HEK293 (cell line): ENCODE results near the gene LDLR.

ENCODE experiments used
- CTCF ChIA-PET: fragments of 350-600 bp; formaldehyde crosslinking; extraction: SDS; loops from one replicate; lab custom pipeline; 2021; ENCODE audit warnings: antibody characterized with exemption; lab: Yijun Ruan, JAX
- POLR2A ChIA-PET: fragments of 300-600 bp; formaldehyde crosslinking; extraction: SDS; loops from one replicate; lab custom pipeline; 2020; ENCODE audit warnings: antibody characterized with exemption, inconsistent platforms; lab: Yijun Ruan, JAX
- H3K27ac ChIP-seq: fragments of 200-500 bp; sonication (Bioruptor generic); 2 replicates; pipeline ENCODE4 v1.5.1; 2014; ENCODE audit warnings: low read depth, low read length, control low read depth, inconsistent platforms; ENCODE audit errors: extremely low read depth
- H3K36me3 ChIP-seq, 2 experiments: fragments of 200-500 bp in 1 of 2; sonication (Bioruptor generic) in 1 of 2; 1 replicate in 1 of 2; 2 replicates in 1 of 2; pipeline ENCODE4 v1.5.1; 2014 to 2017; ENCODE audit warnings: inconsistent platforms in 2 of 2, low read length in 2 of 2; ENCODE audit not compliant: control insufficient read depth in 2 of 2, insufficient read depth in 1 of 2
- H3K4me1 ChIP-seq: fragments of 200-500 bp; sonication (Bioruptor generic); 2 replicates; pipeline ENCODE4 v1.5.1; 2014; ENCODE audit warnings: mild to moderate bottlenecking, low read length, inconsistent platforms; ENCODE audit not compliant: control insufficient read depth, insufficient read depth
- H3K4me3 ChIP-seq: 2 replicates; pipeline ENCODE4 v1.5.1; 2011; ENCODE audit warnings: low read depth, mild to moderate bottlenecking, control low read depth, low read length, moderate library complexity
- H3K9me3 ChIP-seq: fragments of 200-500 bp; sonication (Bioruptor generic); 2 replicates; pipeline ENCODE4 v1.5.1; 2014; ENCODE audit warnings: low read depth, low read length, inconsistent platforms; ENCODE audit not compliant: control insufficient read depth, insufficient read depth
- EGR2 ChIP-seq: fragments of 450-650 bp; formaldehyde crosslinking; IDR thresholded peaks from 2 replicates; pipeline ENCODE4 v1.5.1; 2016; ENCODE audit warnings: low read depth, missing biosample characterization, missing genetic modification characterization
- ZEB2 ChIP-seq: fragments of 450-650 bp; formaldehyde crosslinking; IDR thresholded peaks from 2 replicates; pipeline ENCODE4 v1.5.1; 2016; ENCODE audit warnings: missing biosample characterization, missing genetic modification characterization
- ZFHX2 ChIP-seq: fragments of 450-650 bp; formaldehyde crosslinking; conservative IDR thresholded peaks from 2 replicates; pipeline ENCODE4 v1.5.1; 2016; ENCODE audit warnings: missing biosample characterization, missing genetic modification characterization
- ZFP3 ChIP-seq: fragments of 450-650 bp; formaldehyde crosslinking; IDR thresholded peaks from 2 replicates; pipeline ENCODE4 v1.5.1; 2016; ENCODE audit warnings: low read depth, missing biosample characterization, missing genetic modification characterization
- ZNF133 ChIP-seq: fragments of 450-650 bp; formaldehyde crosslinking; IDR thresholded peaks from 2 replicates; pipeline ENCODE4 v1.5.1; 2016; ENCODE audit warnings: missing biosample characterization, missing genetic modification characterization
- ZNF19 ChIP-seq: fragments of 450-650 bp; formaldehyde crosslinking; IDR thresholded peaks from 2 replicates; pipeline ENCODE4; 2016; ENCODE audit warnings: missing biosample characterization, missing genetic modification characterization, low read depth
- ZNF335 ChIP-seq: fragments of 450-650 bp; formaldehyde crosslinking; conservative IDR thresholded peaks from 2 replicates; pipeline ENCODE4 v1.5.1; 2016; ENCODE audit warnings: missing biosample characterization, missing genetic modification characterization
- ZNF423 ChIP-seq: fragments of 450-650 bp; formaldehyde crosslinking; IDR thresholded peaks from 2 replicates; pipeline ENCODE4 v1.5.1; 2016; ENCODE audit warnings: missing biosample characterization, missing genetic modification characterization
- ZNF600 ChIP-seq: fragments of 450-650 bp; formaldehyde crosslinking; IDR thresholded peaks from 2 replicates; pipeline ENCODE4 v1.5.1; 2016; ENCODE audit warnings: missing biosample characterization, missing genetic modification characterization
- ZNF658 ChIP-seq: fragments of 450-650 bp; formaldehyde crosslinking; IDR thresholded peaks from 2 replicates; pipeline ENCODE4; 2016; ENCODE audit warnings: missing biosample characterization, missing genetic modification characterization
- ZNF777 ChIP-seq: fragments of 450-650 bp; formaldehyde crosslinking; IDR thresholded peaks from 2 replicates; pipeline ENCODE4 v1.5.1; 2017; ENCODE audit warnings: missing biosample characterization, missing genetic modification characterization, borderline replicate concordance
- ZNF830 ChIP-seq: fragments of 450-650 bp; IDR thresholded peaks from 2 replicates; pipeline ENCODE4 v1.5.0; 2018; ENCODE audit warnings: missing biosample characterization, missing genetic modification characterization, low read depth, mild to moderate bottlenecking, moderate library complexity
- TF ChIP-seq, protein P1 (sequence below): fragments of 450-650 bp; formaldehyde crosslinking; IDR thresholded peaks from 2 replicates; pipeline ENCODE4 v1.5.1; 2016; ENCODE audit warnings: missing biosample characterization, missing genetic modification characterization
- TF ChIP-seq, protein P2 (sequence below): fragments of 450-650 bp; IDR thresholded peaks from 2 replicates; pipeline ENCODE4 v1.5.1; 2018; ENCODE audit warnings: missing biosample characterization, missing genetic modification characterization
- TF ChIP-seq, protein P3 (sequence below): fragments of 450-650 bp; formaldehyde crosslinking; IDR thresholded peaks from 2 replicates; pipeline ENCODE4 v1.5.1; 2016; ENCODE audit warnings: missing biosample characterization, missing genetic modification characterization, borderline replicate concordance
- TF ChIP-seq, protein P4 (sequence below): fragments of 450-650 bp; formaldehyde crosslinking; IDR thresholded peaks from 2 replicates; pipeline ENCODE4 v1.5.1; 2016; ENCODE audit warnings: missing biosample characterization, missing genetic modification characterization

The LDLR gene

DNA sequence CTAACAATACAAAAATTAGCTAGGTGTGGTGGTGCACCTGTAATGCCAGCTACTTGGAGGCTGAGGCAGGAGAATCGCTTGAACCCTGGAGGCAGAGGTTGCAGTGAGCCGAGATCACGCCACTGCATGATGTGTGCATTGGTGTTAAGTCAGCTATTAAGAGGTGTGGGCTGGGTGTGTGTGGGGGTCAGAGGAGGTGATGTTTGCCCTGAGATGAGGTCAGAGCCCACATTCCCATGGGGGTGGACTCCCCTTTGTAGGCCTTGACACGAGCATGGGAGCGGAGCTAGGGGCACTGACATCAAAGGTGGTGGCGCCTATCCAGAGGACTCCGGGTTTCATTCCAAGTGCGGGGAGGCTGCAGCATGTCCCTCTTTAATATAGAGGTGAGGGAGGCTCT is 34.6 kb upstream of the LDLR start:
- ChIA-PET POLR2A (no interaction called here), CTCF (interaction anchor here (0.8 kb wide), 1 partner anchor 19 kb away, joined by 4 read pairs; no protein-coding TSS in a partner anchor)
- H3K4me3 ChIP-seq = no peak overlapping the region
- H3K27ac ChIP-seq = no peak overlapping the region
- H3K9me3 ChIP-seq = no peaks in the 10 kb centered on the region
- H3K4me1 ChIP-seq = no peaks in the 10 kb centered on the region
- peaks cover 0 to 67% of the 10 kb centered on the region in 2 experiments; a peak in 2 of 3 replicates for H3K36me3 ChIP-seq
- peak; percentile 68 for TF ChIP-seq ZFHX2 (tag by site-specific recombination)
- TF ChIP-seq ZNF335 = no peak
- TF ChIP-seq EGR2 (tag by site-specific recombination) = peak; percentile 76
- TF ChIP-seq, all 188 proteins: peak for 2

DNA sequence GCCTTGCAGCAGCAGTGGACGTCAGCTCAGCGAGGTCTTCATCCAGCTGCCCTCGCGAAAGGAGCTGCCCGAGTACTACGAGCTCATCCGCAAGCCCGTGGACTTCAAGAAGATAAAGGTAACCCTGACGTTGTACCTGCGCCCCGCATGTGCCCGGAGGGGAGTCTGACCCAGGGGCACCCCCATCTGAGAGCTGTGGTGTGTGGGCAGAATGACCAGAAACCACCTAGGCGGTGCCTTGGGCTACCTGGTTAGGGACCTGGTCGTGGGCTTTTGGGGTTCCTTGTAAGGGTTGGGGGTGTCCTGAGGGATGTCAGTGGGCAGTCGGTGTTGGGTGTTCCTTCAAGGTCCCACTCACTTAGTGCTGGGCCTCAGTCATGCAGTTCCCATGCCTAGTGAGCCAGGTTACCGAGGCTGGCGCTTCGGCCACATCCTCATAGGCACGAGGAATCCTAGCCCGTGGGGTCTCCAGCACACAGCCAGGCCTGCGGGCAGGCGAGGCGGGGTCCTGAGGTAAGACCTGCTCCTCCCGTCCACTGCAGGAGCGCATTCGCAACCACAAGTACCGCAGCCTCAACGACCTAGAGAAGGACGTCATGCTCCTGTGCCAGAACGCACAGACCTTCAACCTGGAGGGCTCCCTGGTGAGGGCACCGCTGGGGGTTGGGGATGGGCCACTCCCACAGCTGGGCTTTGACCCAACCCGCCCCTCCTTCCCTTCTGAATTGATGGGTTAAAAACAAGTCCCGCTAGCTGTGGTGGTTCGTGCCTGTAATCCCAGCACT is 30.8 kb upstream of the LDLR start:
- CTCF ChIA-PET = interaction anchor here (1.1 to 1.4 kb wide), 2 partner anchors 67 to 68 kb away, joined by 3 to 4 read pairs; no protein-coding TSS in a partner anchor
- Histone ChIP-seq H3K36me3 (peaks cover 5 to 77% of the 10 kb centered on the region in 2 experiments; a peak in 2 of 3 replicates), H3K9me3 (no peaks in the 10 kb centered on the region), H3K4me3 (no peak overlapping the region), H3K4me1 (no peaks in the 10 kb centered on the region), H3K27ac (no peak overlapping the region)
- TF ChIP-seq, protein P1, sequence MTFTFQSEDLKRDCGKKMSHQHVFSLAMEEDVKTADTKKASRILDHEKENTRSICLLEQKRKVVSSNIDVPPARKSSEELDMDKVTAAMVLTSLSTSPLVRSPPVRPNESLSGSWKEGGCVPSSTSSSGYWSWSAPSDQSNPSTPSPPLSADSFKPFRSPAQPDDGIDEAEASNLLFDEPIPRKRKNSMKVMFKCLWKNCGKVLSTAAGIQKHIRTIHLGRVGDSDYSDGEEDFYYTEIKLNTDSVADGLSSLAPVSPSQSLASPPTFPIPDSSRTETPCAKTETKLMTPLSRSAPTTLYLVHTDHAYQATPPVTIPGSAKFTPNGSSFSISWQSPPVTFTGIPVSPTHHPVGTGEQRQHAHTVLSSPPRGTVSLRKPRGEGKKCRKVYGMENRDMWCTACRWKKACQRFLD (tag by site-specific recombination) = no peak
- TF ChIP-seq ZNF600 = peak; percentile 68
- POLR2A ChIA-PET = interaction anchor here (0.6 kb wide), 1 partner anchor 37 kb away, joined by 5 read pairs; no protein-coding TSS in a partner anchor

DNA sequence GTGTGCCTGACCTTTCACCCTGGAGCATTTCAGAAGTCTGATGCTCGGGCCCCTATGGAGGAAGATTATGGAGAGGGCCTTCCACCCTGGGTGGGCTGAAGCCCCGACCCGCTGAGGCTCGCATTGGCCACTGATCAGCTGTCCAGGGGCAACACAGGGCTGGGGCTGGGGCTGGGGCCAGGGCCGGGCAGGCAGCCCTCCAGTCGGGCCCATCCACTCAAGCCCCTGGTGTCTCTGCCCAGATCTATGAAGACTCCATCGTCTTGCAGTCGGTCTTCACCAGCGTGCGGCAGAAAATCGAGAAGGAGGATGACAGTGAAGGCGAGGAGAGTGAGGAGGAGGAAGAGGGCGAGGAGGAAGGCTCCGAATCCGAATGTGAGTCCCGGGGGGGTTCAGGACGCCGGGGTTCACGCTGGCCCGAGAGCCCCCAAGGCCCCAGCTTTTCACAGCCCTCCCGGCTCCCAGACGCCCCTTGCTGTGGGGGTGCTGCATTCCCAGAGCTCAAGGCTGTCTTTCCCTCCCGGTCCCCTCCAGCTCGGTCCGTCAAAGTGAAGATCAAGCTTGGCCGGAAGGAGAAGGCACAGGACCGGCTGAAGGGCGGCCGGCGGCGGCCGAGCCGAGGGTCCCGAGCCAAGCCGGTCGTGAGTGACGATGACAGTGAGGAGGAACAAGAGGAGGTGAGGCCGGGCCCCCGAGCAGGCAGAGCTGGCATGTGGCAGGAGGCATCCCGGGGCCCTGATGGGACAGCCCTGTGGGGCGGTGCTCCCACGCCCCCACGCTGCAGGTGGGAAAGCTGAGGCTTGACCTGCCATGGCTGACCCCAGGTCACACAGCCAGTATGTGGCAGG is 29.5 kb upstream of the LDLR start:
- no peak overlapping the region for H3K4me3 ChIP-seq
- no peak overlapping the region for H3K27ac ChIP-seq
- TF ChIP-seq, protein P2, sequence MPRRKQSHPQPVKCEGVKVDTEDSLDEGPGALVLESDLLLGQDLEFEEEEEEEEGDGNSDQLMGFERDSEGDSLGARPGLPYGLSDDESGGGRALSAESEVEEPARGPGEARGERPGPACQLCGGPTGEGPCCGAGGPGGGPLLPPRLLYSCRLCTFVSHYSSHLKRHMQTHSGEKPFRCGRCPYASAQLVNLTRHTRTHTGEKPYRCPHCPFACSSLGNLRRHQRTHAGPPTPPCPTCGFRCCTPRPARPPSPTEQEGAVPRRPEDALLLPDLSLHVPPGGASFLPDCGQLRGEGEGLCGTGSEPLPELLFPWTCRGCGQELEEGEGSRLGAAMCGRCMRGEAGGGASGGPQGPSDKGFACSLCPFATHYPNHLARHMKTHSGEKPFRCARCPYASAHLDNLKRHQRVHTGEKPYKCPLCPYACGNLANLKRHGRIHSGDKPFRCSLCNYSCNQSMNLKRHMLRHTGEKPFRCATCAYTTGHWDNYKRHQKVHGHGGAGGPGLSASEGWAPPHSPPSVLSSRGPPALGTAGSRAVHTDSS = peak; percentile 55; the same call in 1 of the 2 replicates
- TF ChIP-seq ZNF830 (tag by site-specific recombination) (no peak), ZNF19 (tag by site-specific recombination) (no peak)
- TF ChIP-seq, all 188 proteins: peak for 1
- H3K4me1 ChIP-seq = no peaks in the 10 kb centered on the region
- ChIA-PET POLR2A (no interaction called here), CTCF (interaction anchor here (1.4 kb wide), 1 partner anchor 67 kb away, joined by 4 read pairs; no protein-coding TSS in a partner anchor)
- H3K36me3 ChIP-seq = peaks cover 8 to 69% of the 10 kb centered on the region in 2 experiments; a peak in 2 of 3 replicates
- no peaks in the 10 kb centered on the region for H3K9me3 ChIP-seq

DNA sequence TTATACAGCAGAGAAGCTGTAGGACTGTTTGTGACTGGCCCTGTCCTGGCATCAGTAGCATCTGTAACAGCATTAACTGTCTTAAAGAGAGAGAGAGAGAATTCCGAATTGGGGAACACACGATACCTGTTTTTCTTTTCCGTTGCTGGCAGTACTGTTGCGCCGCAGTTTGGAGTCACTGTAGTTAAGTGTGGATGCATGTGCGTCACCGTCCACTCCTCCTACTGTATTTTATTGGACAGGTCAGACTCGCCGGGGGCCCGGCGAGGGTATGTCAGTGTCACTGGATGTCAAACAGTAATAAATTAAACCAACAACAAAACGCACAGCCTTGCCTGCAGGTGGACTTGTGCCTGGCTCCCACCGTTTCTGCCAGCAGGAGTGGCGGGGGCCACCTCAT is 27.3 kb upstream of the LDLR start:
- ChIA-PET CTCF (interaction anchor here (0.5 to 1.0 kb wide), 2 partner anchors 26 to 117 kb away, joined by 3 to 5 read pairs; no protein-coding TSS in a partner anchor), POLR2A (interaction anchor here (0.7 kb wide), 1 partner anchor 121 kb away, joined by 3 read pairs; no protein-coding TSS in a partner anchor)
- Histone ChIP-seq H3K36me3 (peaks cover 8 to 65% of the 10 kb centered on the region in 2 experiments; a peak in 2 of 3 replicates), H3K27ac (no peak overlapping the region), H3K9me3 (no peaks in the 10 kb centered on the region), H3K4me1 (no peaks in the 10 kb centered on the region), H3K4me3 (no peak overlapping the region)
- TF ChIP-seq ZNF658 = no peak
- no peak for TF ChIP-seq ZNF423 (tag by site-specific recombination)
- no peak for TF ChIP-seq ZEB2 (tag by site-specific recombination)
- TF ChIP-seq, protein P3, sequence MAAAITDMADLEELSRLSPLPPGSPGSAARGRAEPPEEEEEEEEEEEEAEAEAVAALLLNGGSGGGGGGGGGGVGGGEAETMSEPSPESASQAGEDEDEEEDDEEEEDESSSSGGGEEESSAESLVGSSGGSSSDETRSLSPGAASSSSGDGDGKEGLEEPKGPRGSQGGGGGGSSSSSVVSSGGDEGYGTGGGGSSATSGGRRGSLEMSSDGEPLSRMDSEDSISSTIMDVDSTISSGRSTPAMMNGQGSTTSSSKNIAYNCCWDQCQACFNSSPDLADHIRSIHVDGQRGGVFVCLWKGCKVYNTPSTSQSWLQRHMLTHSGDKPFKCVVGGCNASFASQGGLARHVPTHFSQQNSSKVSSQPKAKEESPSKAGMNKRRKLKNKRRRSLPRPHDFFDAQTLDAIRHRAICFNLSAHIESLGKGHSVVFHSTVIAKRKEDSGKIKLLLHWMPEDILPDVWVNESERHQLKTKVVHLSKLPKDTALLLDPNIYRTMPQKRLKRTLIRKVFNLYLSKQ (tag by site-specific recombination) = no peak
- TF ChIP-seq ZNF133 = no peak
- TF ChIP-seq, protein P4, sequence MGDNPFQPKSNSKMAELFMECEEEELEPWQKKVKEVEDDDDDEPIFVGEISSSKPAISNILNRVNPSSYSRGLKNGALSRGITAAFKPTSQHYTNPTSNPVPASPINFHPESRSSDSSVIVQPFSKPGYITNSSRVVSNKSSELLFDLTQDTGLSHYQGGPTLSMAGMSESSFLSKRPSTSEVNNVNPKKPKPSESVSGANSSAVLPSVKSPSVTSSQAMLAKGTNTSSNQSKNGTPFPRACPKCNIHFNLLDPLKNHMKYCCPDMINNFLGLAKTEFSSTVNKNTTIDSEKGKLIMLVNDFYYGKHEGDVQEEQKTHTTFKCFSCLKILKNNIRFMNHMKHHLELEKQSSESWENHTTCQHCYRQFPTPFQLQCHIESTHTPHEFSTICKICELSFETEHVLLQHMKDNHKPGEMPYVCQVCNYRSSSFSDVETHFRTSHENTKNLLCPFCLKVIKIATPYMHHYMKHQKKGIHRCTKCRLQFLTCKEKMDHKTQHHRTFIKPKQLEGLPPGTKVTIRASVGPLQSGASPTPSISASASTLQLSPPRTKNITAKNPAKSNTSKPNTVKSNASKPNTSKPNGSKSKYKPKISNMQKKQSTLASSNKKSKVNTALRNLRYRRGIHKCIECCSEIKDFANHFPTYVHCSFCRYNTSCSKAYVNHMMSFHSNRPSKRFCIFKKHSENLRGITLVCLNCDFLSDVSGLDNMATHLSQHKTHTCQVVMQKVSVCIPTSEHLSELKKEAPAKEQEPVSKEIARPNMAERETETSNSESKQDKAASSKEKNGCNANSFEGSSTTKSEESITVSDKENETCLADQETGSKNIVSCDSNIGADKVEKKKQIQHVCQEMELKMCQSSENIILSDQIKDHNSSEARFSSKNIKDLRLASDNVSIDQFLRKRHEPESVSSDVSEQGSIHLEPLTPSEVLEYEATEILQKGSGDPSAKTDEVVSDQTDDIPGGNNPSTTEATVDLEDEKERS = no peak
- TF ChIP-seq ZNF777 (tag by site-specific recombination) = no peak
- TF ChIP-seq ZFP3 (tag by site-specific recombination) = no peak
